ENCODE results near the gene SLC66A2. TPM values are rescaled to one million over a fixed set of nuclear protein-coding genes. Genes with fewer than 3 reads are reported as not detected.
A peak's percentile ranks its signal among the peaks of the same experiment; 100 is the strongest.

The SLC66A2 gene
- total RNA-seq, 4 donors from 2014 or later, result 30.4 to 49.6 (median 35.1) TPM

DNA sequence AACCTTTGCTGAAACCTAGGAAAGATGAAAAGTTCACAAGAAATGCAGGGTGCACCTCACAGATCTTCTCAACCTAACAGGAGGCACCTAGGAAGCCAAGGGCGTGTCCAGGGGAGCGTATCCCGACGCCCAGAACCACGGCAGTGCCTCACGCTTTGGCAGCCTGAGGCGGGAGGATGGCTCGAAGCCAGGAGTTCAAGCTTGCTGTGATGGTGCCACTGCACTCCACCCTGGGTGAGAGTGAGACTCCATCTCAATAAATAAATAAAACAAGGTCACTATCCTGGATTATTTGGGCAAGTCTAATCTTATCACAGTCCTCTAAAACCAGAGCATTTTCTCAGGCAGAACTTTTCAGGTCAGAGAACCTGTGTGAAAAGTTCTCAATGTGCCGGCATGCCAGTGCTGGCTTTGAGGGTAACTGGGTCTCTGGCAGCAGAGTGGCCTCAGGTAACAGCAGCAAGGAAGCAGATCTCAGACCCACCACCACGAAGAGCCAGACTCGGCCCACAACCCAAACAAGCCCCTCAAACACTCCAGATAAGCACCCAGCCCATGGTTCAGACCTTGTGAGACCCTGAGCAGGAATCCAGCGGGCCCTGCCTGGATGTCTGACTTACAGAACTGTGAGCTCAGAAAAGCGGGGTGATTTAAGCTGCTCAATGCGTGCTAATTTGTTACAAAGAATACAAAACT, 24.7 kb upstream of the SLC66A2 start:
- DNase-seq, result no peak
- 49% methylated on average over 12 to 13 of the region's 14 CpGs for WGBS, 2 donors
- Histone ChIP-seq H3K9me3 (no peaks in the 10 kb centered on the region), H3K36me3 (peaks cover 0 to 68% (median 9%) of the 10 kb centered on the region in 3 donors), H3K27ac (peak overlapping the region in 3 of 4 donors; percentile 50 to 53 (median 51)), H3K27me3 (no peaks in the 10 kb centered on the region), H3K4me1 (peaks cover 0 to 19% (median 4%) of the 10 kb centered on the region in 3 donors), H3K4me3 (no peak overlapping the region)
- TF ChIP-seq, protein P1, sequence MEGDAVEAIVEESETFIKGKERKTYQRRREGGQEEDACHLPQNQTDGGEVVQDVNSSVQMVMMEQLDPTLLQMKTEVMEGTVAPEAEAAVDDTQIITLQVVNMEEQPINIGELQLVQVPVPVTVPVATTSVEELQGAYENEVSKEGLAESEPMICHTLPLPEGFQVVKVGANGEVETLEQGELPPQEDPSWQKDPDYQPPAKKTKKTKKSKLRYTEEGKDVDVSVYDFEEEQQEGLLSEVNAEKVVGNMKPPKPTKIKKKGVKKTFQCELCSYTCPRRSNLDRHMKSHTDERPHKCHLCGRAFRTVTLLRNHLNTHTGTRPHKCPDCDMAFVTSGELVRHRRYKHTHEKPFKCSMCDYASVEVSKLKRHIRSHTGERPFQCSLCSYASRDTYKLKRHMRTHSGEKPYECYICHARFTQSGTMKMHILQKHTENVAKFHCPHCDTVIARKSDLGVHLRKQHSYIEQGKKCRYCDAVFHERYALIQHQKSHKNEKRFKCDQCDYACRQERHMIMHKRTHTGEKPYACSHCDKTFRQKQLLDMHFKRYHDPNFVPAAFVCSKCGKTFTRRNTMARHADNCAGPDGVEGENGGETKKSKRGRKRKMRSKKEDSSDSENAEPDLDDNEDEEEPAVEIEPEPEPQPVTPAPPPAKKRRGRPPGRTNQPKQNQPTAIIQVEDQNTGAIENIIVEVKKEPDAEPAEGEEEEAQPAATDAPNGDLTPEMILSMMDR (IDR thresholded peaks at IDR 0.05), result no peak
- TF ChIP-seq POLR2A (IDR thresholded peaks at IDR 0.05), result no peak
- intact Hi-C loops (cut with DNase I), result no loop called here

DNA sequence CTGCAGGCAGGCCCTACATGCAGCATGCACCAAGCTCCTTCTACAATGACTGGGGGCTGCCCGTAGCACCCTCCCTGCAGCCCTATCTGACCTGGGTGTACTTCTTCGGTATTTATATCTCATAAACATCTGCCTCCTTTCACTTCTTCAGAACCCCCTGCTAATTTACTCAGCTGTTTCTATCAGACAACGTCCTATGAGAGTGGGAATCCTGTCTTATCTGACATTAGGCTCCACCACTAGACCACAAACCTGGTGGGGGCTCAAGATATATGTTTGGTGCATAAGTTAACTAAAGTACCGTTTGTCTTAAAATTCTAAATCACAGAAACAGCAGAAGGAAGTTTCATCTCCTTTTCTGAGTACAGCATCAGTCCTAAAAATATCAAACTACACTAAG, 23.6 kb upstream of the SLC66A2 start:
- 86 to 87% methylated on average over 4 of the region's 4 CpGs for WGBS, 2 donors
- TF ChIP-seq, protein P1 (IDR thresholded peaks at IDR 0.05), result no peak
- TF ChIP-seq POLR2A (IDR thresholded peaks at IDR 0.05), result no peak
- Histone ChIP-seq H3K27me3 (no peaks in the 10 kb centered on the region), H3K4me3 (no peak overlapping the region), H3K27ac (no peak overlapping the region), H3K9me3 (no peaks in the 10 kb centered on the region), H3K36me3 (peaks cover 0 to 78% (median 15%) of the 10 kb centered on the region in 3 donors), H3K4me1 (peaks cover 0 to 19% (median 4%) of the 10 kb centered on the region in 3 donors)
- intact Hi-C loops (cut with DNase I), result no loop called here
- no peak for DNase-seq

DNA sequence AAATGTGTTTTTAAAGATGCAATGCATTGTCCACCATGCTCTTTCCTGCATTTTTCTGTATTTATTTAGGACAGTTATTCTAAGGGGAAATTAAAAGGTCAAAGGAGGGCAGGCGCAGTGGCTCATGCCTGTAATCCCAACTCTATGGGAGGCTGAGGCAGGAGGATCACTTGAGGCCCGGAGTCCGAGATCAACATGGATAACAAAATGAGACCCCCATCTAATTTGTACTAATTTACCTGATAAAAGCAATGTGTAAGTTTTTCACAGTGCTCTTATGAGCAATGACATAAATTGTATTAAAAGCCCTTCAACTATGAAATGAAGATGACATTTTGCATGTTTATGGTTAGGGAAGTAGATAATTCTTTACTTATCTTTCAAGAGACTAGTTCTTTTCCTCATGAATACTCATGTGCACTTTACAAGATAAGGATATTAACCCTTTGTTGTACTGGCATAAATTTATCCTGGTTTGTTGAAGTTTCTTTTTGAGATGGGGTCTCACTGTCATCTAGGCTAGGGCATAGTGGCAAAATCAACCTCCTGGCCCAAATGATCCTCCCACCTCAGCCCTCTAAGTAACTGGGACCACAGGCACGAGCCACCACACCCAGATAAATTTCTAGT, 22.7 kb upstream of the SLC66A2 start:
- 90 to 92% methylated on average over 4 of the region's 4 CpGs for WGBS, 2 donors
- intact Hi-C loops (cut with DNase I), result no loop called here

DNA sequence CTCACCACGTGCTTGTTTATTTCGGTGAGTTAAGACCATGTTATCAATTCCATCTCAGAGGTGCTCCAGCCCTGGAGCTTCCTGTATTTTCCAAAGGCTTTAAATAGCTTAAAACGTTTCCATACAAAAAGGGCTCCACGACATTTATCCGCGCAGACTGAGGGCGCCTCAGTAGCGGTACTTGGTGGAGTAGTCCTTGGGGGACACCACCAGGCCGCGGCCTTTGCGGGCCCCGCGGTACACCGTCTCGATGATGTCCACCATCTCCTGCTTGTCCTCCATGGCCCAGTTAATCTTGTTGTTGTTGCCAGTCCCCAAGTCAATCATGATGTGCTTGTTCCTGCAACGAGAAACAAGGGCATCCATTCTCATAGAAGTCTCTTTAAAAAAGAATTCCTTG, 22.1 kb upstream of the SLC66A2 start:
- peaks cover 0 to 77% (median 16%) of the 10 kb centered on the region in 3 donors for H3K36me3 ChIP-seq
- TF ChIP-seq, protein P1 (IDR thresholded peaks at IDR 0.05), result no peak

More for the DNA sequence above, 22.7 kb upstream of the SLC66A2 start:
- Histone ChIP-seq H3K4me3 (no peak overlapping the region), H3K4me1 (peaks cover 0 to 26% (median 4%) of the 10 kb centered on the region in 3 donors), H3K9me3 (no peaks in the 10 kb centered on the region), H3K27me3 (no peaks in the 10 kb centered on the region), H3K36me3 (peaks cover 0 to 80% (median 16%) of the 10 kb centered on the region in 3 donors), H3K27ac (no peak overlapping the region)
- no peak for DNase-seq
- TF ChIP-seq, protein P1 (IDR thresholded peaks at IDR 0.05), result no peak
- TF ChIP-seq POLR2A (IDR thresholded peaks at IDR 0.05), result no peak

DNA sequence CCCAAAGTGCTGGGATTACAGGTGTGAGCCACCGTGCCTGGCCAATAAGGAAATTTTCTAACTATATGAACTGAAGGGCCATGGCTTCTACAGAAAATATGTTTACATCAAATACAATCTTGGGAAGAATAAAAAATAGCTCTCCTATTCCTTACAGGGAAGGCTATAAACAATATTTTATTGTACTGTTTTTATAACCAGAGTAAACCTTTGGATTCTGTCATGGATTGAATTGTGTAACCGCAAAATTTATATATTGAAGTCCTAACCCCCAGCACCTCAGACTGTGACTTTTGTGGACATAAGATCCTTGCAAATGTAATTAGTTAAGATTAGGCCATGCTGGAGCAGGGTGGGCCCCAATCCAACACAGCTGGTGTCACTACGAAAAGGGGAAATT, 21.3 kb upstream of the SLC66A2 start:
- intact Hi-C loops (cut with DNase I), result no loop called here
- H3K27ac ChIP-seq, result no peak overlapping the region
- H3K4me3 ChIP-seq, result no peak overlapping the region
- 84 to 85% methylated on average over 3 of the region's 3 CpGs for WGBS, 2 donors
- peaks cover 0 to 34% (median 4%) of the 10 kb centered on the region in 3 donors for H3K4me1 ChIP-seq
- TF ChIP-seq, protein P1 (IDR thresholded peaks at IDR 0.05), result no peak
- TF ChIP-seq POLR2A (IDR thresholded peaks at IDR 0.05), result no peak
- no peaks in the 10 kb centered on the region for H3K27me3 ChIP-seq
- no peak for DNase-seq
- peaks cover 0 to 85% (median 16%) of the 10 kb centered on the region in 3 donors for H3K36me3 ChIP-seq
- H3K9me3 ChIP-seq, result no peaks in the 10 kb centered on the region

More for the DNA sequence above, 22.1 kb upstream of the SLC66A2 start:
- DNase-seq, result no peak
- H3K27me3 ChIP-seq, result no peaks in the 10 kb centered on the region
- H3K4me1 ChIP-seq, result peaks cover 0 to 30% (median 4%) of the 10 kb centered on the region in 3 donors
- no peaks in the 10 kb centered on the region for H3K9me3 ChIP-seq
- H3K4me3 ChIP-seq, result no peak overlapping the region
- 88 to 93% methylated on average over 16 of the region's 16 CpGs for WGBS, 2 donors
- intact Hi-C loops (cut with DNase I), result no loop called here
- no peak overlapping the region for H3K27ac ChIP-seq
